Lower leg skin (tissue), 4 donors: ENCODE results near the gene STAT5A. TPM values are rescaled to one million over a fixed set of nuclear protein-coding genes. Genes with fewer than 3 reads are reported as not detected.

Experiments used
- DNase-seq, 2 donors: peaks; one replicate each; pipeline ENCODE4 v3.0.0-alpha.2; 2019; ENCODE audit warnings: low spot score in 2 of 2
- H3K4me3 ChIP-seq: fragments of 200-600 bp; sonication (generic); 2 replicates; pipeline ENCODE4 v1.5.1; 2017; ENCODE audit warnings: mild to moderate bottlenecking, low read depth; ENCODE audit not compliant: poor library complexity, severe bottlenecking
- POLR2A ChIP-seq, 2 donors: fragments of 450-650 bp; IDR thresholded peaks; one replicate each; pipeline ENCODE4 v1.6.1; 2016 to 2017; ENCODE audit warnings: antibody characterized with exemption in 2 of 2, mild to moderate bottlenecking in 1 of 2, moderate library complexity in 1 of 2
- WGBS, 2 donors: methylation state at CpG; one replicate each; pipeline ENCODE4 v1.1.5; 2018; 5-methylcytosine and 5-hydroxymethylcytosine counted together
- intact Hi-C: fragments of 100-400 bp; cut with DNase I; formaldehyde crosslinking; loops from one replicate; pipeline ENCODE4 v1.15.0; 2023; ENCODE audit warnings: low total_unique reads
- total RNA-seq, 4 donors: library from RNA; depleted of rRNA; stranded (reverse); fragments of >200 nt; gene quantifications; one replicate each; pipeline ENCODE4 v1.1.0, GENCODE V29; 2016
- TF ChIP-seq, protein P1 (sequence below), 3 donors: fragments of 450-650 bp; IDR thresholded peaks; one replicate each; pipeline ENCODE4 v1.5.1; 2016; ENCODE audit warnings: antibody characterized with exemption in 3 of 3, mild to moderate bottlenecking in 3 of 3, moderate library complexity in 2 of 3

Gene STAT5A
- total RNA-seq, 4 donors from 2014 or later = 25.1 to 60.9 (median 48.0) TPM

DNA sequence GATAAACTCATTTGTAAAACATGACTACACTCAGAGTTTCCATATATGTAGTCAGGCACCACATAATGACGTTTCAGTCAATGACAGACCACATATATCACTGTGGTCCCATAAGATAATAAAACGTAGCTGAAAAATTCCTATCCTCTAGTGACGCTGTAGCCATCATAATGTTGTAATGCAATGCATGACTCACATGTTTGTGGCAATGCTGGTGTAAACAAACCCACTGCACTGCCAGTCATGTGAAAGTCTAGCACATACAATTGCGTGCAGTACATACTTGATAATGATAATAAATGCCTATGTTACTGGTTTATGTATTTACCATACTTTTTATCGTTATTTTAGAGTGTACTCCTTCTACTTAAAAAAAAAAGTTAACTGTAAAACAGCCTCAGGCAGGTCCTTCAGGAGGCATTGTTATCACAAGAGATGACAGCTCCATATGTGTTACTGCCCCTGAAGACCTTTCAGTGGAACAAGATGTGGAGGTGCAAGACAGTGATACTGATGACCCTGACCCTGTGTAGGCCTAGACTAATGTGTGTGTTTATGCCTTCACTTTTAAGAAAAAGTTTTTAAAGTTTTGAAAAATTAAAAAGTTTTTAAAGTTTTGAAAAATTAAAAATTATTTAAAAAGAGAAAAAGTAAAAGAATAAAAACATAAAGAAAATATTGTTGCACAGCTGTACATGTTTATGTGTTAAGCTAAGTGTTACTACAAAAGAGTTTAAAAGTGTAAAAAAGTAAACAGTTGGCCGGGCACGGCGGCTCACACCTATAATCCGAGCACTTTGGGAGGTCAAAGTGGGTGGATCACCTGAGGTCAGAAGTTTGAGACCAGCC is 21.2 kb upstream of the STAT5A start:
- 72 to 75% methylated on average over 9 of the region's 9 CpGs for WGBS, 2 donors
- DNase-seq = no peak
- no peak overlapping the region for H3K4me3 ChIP-seq
- TF ChIP-seq, protein P1, sequence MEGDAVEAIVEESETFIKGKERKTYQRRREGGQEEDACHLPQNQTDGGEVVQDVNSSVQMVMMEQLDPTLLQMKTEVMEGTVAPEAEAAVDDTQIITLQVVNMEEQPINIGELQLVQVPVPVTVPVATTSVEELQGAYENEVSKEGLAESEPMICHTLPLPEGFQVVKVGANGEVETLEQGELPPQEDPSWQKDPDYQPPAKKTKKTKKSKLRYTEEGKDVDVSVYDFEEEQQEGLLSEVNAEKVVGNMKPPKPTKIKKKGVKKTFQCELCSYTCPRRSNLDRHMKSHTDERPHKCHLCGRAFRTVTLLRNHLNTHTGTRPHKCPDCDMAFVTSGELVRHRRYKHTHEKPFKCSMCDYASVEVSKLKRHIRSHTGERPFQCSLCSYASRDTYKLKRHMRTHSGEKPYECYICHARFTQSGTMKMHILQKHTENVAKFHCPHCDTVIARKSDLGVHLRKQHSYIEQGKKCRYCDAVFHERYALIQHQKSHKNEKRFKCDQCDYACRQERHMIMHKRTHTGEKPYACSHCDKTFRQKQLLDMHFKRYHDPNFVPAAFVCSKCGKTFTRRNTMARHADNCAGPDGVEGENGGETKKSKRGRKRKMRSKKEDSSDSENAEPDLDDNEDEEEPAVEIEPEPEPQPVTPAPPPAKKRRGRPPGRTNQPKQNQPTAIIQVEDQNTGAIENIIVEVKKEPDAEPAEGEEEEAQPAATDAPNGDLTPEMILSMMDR (IDR thresholded peaks at IDR 0.05) = no peak
- no peak for TF ChIP-seq POLR2A (IDR thresholded peaks at IDR 0.05)
- intact Hi-C loops = no loop called here

DNA sequence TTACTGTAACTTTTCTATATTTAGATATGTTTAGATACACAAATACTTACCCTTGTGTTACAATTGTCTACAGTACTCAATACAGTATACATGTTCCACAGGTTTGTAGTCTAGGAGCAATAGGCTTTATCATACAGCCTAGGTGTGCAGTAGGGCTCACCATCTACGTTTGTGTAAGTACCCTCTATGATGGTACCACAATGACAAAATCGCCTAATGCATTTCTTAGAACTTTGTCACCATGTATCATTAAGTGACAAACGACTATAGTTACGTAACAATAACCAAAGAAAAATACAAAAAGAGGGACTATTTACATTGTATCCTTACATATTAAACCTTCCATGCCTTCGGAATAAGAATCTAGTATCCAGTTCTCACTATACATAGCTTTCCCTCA is 20.1 kb upstream of the STAT5A start:
- WGBS, 2 donors = 87% methylated on average over 5 of the region's 5 CpGs
- no peak overlapping the region for H3K4me3 ChIP-seq
- intact Hi-C loops = no loop called here
- DNase-seq = no peak
- TF ChIP-seq, protein P1 (IDR thresholded peaks at IDR 0.05) = no peak
- TF ChIP-seq POLR2A (IDR thresholded peaks at IDR 0.05) = no peak

DNA sequence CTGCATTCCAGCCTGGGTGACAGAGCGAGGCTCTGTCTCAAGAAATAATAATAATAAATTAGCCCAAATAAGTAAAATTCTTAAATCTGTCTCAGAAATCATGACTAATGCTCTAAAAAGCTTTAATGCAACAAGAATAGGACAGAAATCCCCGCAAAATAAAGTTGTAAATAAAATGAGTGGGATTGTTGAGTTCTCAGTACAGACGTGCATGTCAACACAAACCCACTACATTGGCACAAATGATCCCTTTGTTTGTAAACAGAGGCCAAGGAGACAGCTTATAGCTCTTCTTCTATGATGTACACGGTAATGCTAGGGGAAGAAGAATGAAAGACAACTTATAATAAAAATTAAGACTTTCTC is 18.1 kb upstream of the STAT5A start:
- WGBS, 2 donors = 59 to 83% methylated on average over 4 of the region's 4 CpGs
- TF ChIP-seq, protein P1 (IDR thresholded peaks at IDR 0.05) = no peak
- no peak for TF ChIP-seq POLR2A (IDR thresholded peaks at IDR 0.05)
- no peak overlapping the region for H3K4me3 ChIP-seq
- no peak for DNase-seq
- intact Hi-C loops = no loop called here

DNA sequence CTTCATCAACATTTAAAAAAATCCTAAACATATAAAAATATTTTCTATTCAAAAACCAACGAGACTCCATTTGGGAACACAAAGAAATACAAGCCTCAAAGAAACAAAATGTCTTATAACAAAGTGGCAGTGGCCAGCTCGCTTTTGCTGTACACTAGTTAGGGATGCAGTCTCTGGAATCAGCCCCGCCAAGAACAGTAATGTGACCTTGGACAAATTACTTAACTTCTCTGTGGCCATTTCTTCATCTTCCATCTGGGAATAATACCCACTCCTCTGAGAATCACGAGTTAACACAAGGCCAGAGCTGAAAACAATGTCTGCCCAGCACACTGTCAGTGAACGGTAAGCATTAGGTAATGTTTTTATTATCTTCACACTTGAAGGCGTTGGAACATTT is 17.7 kb upstream of the STAT5A start:
- WGBS, 2 donors = 62 to 72% methylated on average over 6 of the region's 6 CpGs
- TF ChIP-seq, protein P1 (IDR thresholded peaks at IDR 0.05) = no peak
- no peak for TF ChIP-seq POLR2A (IDR thresholded peaks at IDR 0.05)
- DNase-seq = peak in 1 of 2 donors; percentile 71
- intact Hi-C loops = no loop called here
- H3K4me3 ChIP-seq = no peak overlapping the region

DNA sequence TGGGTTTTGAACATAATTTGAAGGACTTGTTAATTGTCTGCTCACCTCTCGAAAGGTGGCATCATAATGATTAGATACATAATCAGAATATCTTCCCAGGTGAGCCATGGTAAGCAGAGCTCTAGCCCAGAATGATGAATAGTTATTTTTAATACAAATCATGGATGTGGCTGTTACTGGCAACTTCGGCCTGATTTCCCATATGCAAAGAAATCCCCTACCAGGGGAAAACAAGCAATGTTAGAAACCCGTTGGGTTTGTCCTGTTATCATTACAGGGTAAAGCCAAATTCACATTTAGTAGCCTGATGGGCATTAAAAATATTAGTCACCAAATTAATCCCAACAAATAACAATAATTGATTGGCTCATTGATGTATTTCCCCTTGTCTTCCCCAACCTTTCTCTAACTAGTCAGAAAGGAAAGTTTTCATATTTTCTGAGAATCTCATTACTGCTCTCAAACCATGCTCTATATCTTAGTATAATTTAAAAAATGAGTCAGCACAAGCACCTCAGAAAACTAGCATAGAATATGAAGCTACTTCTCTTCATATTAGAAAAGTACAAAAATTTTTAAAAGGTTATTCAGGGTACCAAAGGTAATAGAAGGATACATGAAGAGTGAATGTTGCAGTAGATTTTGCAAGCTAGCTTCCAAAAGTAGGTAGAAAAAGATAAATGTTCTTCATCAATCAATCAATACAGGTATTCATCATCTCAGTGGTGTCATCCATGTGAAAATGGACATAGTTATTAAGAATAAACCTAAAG is 17.1 kb upstream of the STAT5A start:
- H3K4me3 ChIP-seq = no peak overlapping the region
- no peak for TF ChIP-seq POLR2A (IDR thresholded peaks at IDR 0.05)
- TF ChIP-seq, protein P1 (IDR thresholded peaks at IDR 0.05) = no peak
- intact Hi-C loops = no loop called here
- 75 to 88% methylated on average over 3 of the region's 3 CpGs for WGBS, 2 donors
- DNase-seq = no peak
